Measurements from ENCODE around the gene PRELID2. TPM values are rescaled to one million over a fixed set of nuclear protein-coding genes. Genes with fewer than 3 reads are reported as not detected.

Gene PRELID2
- total and polyA plus RNA-seq, 2 donors (not counting 3 experiments of a cell fraction or from before 2014, with no cell fraction given) = 3.2 to 16.4 TPM

- ChIA-PET CTCF (interaction anchor here (1.2 kb wide), 1 partner anchor 9 kb away, joined by 8 read pairs; no protein-coding TSS in a partner anchor), POLR2A (no interaction called here)
- no peak overlapping the region for H3K9ac ChIP-seq (replicated peaks; ENCODE audit: extremely low read depth, insufficient read depth, low read length)
- no peak for TF ChIP-seq POLR2AphosphoS5 (IDR thresholded peaks at IDR 0.05; ENCODE audit: insufficient read depth, low read depth, low read length)
- TF ChIP-seq MAX (IDR thresholded peaks at IDR 0.05; ENCODE audit: insufficient read depth, insufficient read length) = no peak
- TF ChIP-seq FOS (IDR thresholded peaks at IDR 0.05; ENCODE audit: borderline replicate concordance, insufficient read depth, low read length) = no peak
- TF ChIP-seq EZH2 (IDR thresholded peaks at IDR 0.05; ENCODE audit: borderline replicate concordance, low read depth, low read length, severe bottlenecking) = no peak
- no peak for TF ChIP-seq MYC (IDR thresholded peaks at IDR 0.05; ENCODE audit: low read depth, low read length)
- no peak for TF ChIP-seq GATA2 (IDR thresholded peaks at IDR 0.05; ENCODE audit: insufficient read depth, insufficient read length, low read depth, low read length)
- TF ChIP-seq POLR2A (IDR thresholded peaks at IDR 0.05; ENCODE audit: low read depth, low read length) = no peak
- TF ChIP-seq CTCF (IDR thresholded peaks at IDR 0.05; ENCODE audit: extremely low read depth in 1 of 2, insufficient read depth in 1 of 2, low read depth in 1 of 2, low read length in 2 of 2) = no peak
- no peak for TF ChIP-seq JUN (IDR thresholded peaks at IDR 0.05; ENCODE audit: borderline replicate concordance, insufficient read depth, insufficient read length, low read depth)
- intact Hi-C loops (cut with micrococcal nuclease) (no loop called here), dilution Hi-C loops (cut with MboI; ENCODE audit: extremely low pct_ligation_motif_present, low sequenced_read_pairs) (no loop called here)
- H4K20me1 ChIP-seq (replicated peaks; ENCODE audit: control insufficient read depth, extremely low read depth, insufficient read depth, low read length) = no peaks in the 10 kb centered on the region
- no peak overlapping the region for H2AFZ ChIP-seq (ENCODE audit: low read depth, low read length)
- no peaks in the 10 kb centered on the region for H3K9me3 ChIP-seq (replicated peaks; ENCODE audit: control insufficient read depth, insufficient read depth, low read length)
- H3K4me1 ChIP-seq (ENCODE audit: control insufficient read depth, extremely low read depth, insufficient read depth, low read length) = peaks cover 2% of the 10 kb centered on the region
- H3K27me3 ChIP-seq (ENCODE audit: control insufficient read depth in 2 of 2, insufficient read depth in 2 of 2, low read length in 2 of 2) = no peaks in the 10 kb centered on the region
- no peaks in the 10 kb centered on the region for H3K79me2 ChIP-seq (ENCODE audit: control insufficient read depth, insufficient read depth, low read length)
- H3K4me3 ChIP-seq (replicated peaks in 1 of 3; ENCODE audit: insufficient read depth in 1 of 3, low read depth in 1 of 3, low read length in 3 of 3) = no peak overlapping the region
- no peaks in the 10 kb centered on the region for H3K36me3 ChIP-seq (ENCODE audit: control insufficient read depth in 2 of 2, extremely low read depth in 1 of 2, insufficient read depth in 2 of 2, low read length in 2 of 2)
- DNase-seq (ENCODE audit: low read depth, low spot score) (no peak), FAIRE-seq (no peak)
- no TSS peak for BruUV-seq (replicated peaks)
- no peak overlapping the region for H3K4me2 ChIP-seq (ENCODE audit: insufficient read depth, low read length)
- H3K9me1 ChIP-seq (replicated peaks; ENCODE audit: control insufficient read depth, extremely low read depth, insufficient read depth, low read length) = no peaks in the 10 kb centered on the region
- H3K27ac ChIP-seq (ENCODE audit: insufficient read depth, low read depth, low read length) = no peak overlapping the region
Measured at GRCh38 chr5:145803112-145804004, 31.8 kb downstream of the PRELID2 start.
